Measurements from ENCODE around the gene MLH3.

DNA sequence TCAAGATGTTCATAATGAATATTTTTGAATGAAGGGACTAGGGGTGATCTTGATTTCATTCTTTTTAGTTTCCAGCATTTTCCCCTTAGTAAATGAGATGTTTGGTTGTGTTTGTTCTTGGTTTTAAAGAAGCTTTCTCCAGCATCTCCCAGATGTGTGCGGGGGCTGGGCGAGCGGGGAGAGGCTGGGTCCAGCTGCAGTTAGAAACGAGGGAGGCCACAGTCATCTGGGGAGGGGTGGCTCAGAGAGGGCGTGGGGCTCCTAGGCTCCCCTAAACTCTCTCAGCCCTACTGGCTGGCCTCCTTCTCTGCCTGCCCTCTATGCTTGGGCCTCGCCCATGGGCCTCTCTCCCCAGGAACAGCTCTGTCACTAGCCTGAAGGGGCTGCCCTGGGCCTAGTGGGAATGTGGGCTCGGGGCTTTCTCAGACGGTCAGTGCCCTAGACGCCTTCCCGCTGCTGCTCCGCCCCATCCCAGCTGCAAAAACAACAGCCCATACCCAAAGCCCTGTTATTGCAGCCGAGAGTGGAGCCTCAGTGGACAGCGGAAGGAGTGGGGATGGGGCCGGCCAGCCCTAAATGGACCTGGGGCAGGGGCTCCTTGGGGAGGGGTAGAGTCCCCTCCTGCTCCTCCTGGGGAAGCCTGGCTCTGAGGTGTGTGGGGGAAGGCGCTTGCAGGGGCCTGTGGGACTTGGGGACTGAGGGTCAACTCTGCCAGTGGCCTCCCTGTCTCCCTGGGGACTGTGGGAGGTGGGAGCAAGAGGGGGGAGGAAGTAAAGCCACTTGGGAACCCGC, 66.8 kb downstream of the MLH3 start:
- TF ChIP-seq EZH2 (IDR thresholded peaks at IDR 0.05; ENCODE audit: insufficient read depth, poor library complexity, severe bottlenecking) (no peak), EZH2phosphoT487 (IDR thresholded peaks at IDR 0.05; ENCODE audit: insufficient read depth, low read depth) (no peak)
